Heart left ventricle (tissue), 13 donors: ENCODE results near the gene ABCC9.

ENCODE experiments used
- POLR2A ChIP-seq, 2 donors: fragments of 450-650 bp; IDR thresholded peaks; one replicate each; pipeline ENCODE4 v1.6.1; 2017; ENCODE audit warnings: antibody characterized with exemption in 2 of 2, mild to moderate bottlenecking in 2 of 2, moderate library complexity in 2 of 2
- TF ChIP-seq, protein P1 (sequence below), 12 donors: fragments of 200-600 bp; sonication (generic) in 4 of 12; IDR thresholded peaks; one replicate each; pipeline versions ENCODE4 v1.5.0 to v1.8.0; 2018 to 2022; ENCODE audit warnings: antibody characterized with exemption in 12 of 12, mild to moderate bottlenecking in 5 of 12
- donor health status: ischemic (EF 13 %, LVEDD 7.1; RV severe dilation, severe dysfunction).
- donor health status: DM: no; HTN: yes; CAD: no.
- donor health status: DM: no; HTN: no; CAD: no.
- donor health status: ischemic (EF 25% LVEDD 6.9; RV normal size, moderate dysfunction).
- donor health status: ischemic (EF 25% LVEDD 5.7; RV mildly dilated, moderate dysfunction).
- donor health status: ischemic (EF 35%, LVEDD 5.7; RV mildly dilated, moderate dysfunction).
- donor health status: nonischemic (EF 11% LVEDD 7.7; RV severe dilation, severe dysfunction).
- donor health status: DM: yes; HTN: yes; CAD: no.
- donor health status: PGD.
- donor health status: ischemic (EF 29% LVEDD 5.4; RV normal size, mild dysfunction).
- donor health status: nonischemic (EF 23%, LVEDD 6.1; RV moderate dilation, normal function).

DNA sequence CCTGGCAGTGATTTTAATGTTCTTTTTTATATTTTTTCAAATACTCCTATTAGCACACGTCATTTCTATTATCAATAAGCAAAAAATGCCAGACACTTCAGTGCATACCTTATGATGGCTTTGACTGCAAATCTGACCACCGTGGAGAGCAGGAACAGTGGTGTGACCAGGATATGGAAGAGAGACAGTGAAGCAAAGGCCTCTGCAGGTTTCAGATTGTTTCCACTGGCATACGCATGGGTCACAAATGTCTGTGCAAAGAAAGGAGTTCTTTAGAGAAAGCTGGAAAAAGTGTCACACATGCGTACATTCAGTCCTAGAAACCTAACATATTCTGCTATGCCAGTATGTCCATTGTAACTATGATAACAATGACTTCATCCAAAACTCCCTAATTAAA is 47.3 kb downstream of the ABCC9 start:
- no peak for TF ChIP-seq POLR2A (IDR thresholded peaks at IDR 0.05)
- TF ChIP-seq, protein P1, sequence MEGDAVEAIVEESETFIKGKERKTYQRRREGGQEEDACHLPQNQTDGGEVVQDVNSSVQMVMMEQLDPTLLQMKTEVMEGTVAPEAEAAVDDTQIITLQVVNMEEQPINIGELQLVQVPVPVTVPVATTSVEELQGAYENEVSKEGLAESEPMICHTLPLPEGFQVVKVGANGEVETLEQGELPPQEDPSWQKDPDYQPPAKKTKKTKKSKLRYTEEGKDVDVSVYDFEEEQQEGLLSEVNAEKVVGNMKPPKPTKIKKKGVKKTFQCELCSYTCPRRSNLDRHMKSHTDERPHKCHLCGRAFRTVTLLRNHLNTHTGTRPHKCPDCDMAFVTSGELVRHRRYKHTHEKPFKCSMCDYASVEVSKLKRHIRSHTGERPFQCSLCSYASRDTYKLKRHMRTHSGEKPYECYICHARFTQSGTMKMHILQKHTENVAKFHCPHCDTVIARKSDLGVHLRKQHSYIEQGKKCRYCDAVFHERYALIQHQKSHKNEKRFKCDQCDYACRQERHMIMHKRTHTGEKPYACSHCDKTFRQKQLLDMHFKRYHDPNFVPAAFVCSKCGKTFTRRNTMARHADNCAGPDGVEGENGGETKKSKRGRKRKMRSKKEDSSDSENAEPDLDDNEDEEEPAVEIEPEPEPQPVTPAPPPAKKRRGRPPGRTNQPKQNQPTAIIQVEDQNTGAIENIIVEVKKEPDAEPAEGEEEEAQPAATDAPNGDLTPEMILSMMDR (IDR thresholded peaks at IDR 0.05), result no peak
